ENCODE data around the gene ZFYVE26. TPM values are rescaled to one million over a fixed set of nuclear protein-coding genes. Genes with fewer than 3 reads are reported as not detected.
"Not testable (repeated sequence)": the region's sequence is repeated elsewhere in the genome, so short reads cannot be mapped to it uniquely, and the experiment has no call there.

ZFYVE26 gene
- 13.0 and 18.5 TPM in 2 replicates for total RNA-seq (2014; rRNA removed)
- polyA plus RNA-seq (2012), result 7.8 TPM

GRCh38 chr14:67816326-67817002 is at the start of gene ZFYVE26:
Gene ZFYVE26, minus strand, starts transcription at chr14:67816590. Its CDS starts 627 bp downstream, at chr14:67815963.
- DNase-seq (ENCODE audit: low read depth), result peak; percentile 94

- no peak for DNase-seq (ENCODE audit: low read depth)
Measured at GRCh38 chr14:67863223-67863622, 46.8 kb upstream of the ZFYVE26 start.

DNA sequence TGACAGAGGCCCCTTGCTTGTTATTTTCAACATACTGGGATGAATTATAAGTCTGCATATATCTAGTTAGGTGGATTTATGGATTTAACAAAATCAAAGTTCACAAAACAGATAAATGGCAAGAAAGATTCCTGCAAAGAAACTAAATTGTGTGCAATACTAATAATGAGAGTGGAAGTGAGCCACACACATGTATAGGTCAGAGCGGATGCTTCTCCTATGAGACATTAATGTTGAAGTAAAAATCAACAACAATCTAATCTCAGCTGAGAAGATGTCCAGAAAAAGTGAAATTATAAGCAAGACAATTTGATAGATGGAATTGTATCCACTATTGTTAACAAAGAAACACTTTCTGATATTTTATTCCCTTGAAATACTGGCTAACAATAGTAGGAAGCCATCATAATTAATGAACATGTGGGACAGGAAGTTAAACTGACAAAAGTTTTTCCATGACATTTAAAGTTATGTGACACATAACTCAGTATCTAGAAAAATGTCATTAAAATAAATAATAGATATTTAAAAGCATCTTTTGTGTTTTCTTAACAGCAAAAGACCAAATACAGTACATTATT is 42.9 kb upstream of the ZFYVE26 start:
- DNase-seq (ENCODE audit: low read depth), result no peak

DNA sequence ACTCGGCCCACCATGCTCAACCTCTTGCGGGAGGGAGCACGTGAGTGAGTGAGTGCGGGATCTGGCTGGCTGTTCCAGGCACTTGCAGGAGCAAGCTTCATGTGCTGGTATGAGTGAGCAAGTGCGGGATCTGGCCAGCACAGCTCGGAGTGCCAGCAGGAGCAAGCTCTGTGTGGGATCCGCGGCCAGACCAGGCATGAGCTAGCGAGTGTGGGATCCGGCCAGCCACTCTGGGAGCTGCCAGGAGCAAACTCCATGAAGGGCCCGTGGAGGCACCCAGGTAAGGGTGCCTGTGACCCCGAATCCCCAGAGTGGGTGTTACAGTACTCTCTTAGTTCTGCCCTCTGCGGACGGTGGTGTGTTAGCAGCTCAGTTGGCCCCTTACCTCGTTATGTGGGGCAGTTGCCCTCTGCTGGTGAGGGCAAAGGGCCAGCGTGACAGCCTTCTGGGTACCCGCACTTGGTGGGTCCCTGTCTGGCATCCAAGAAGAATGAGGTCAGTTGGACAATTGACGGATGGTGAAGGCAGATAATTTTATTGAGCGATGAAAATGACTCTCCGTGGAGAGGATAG is 41.5 kb upstream of the ZFYVE26 start:
- DNase-seq (ENCODE audit: low read depth), result no peak

DNA sequence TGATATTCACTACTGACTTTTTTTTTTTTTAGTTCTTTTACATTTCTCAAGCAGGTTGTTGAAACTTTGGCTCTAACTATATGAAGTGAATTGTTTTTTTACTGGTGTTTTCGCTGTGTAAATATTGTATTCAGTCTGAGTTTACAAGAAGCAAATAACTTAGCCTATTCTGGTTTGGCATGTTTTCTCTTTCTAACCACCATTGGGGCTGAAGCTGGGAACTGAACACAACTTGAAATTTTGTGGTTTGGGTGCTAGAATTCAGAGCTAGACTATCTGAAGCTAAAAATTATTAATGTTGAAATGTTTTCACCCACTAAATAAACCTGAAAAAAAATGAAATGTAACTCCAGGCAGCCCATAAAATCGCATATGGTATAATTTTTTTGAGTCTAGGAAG is 40.4 kb upstream of the ZFYVE26 start:
- DNase-seq (ENCODE audit: low read depth), result peak; percentile 20

- no peak for DNase-seq (ENCODE audit: low read depth)
Measured at GRCh38 chr14:67853715-67854114, 37.3 kb upstream of the ZFYVE26 start.

GRCh38 chr14:67852926-67853604 is 36.7 kb upstream of the ZFYVE26 start:
- DNase-seq (ENCODE audit: low read depth), result no peak

DNA sequence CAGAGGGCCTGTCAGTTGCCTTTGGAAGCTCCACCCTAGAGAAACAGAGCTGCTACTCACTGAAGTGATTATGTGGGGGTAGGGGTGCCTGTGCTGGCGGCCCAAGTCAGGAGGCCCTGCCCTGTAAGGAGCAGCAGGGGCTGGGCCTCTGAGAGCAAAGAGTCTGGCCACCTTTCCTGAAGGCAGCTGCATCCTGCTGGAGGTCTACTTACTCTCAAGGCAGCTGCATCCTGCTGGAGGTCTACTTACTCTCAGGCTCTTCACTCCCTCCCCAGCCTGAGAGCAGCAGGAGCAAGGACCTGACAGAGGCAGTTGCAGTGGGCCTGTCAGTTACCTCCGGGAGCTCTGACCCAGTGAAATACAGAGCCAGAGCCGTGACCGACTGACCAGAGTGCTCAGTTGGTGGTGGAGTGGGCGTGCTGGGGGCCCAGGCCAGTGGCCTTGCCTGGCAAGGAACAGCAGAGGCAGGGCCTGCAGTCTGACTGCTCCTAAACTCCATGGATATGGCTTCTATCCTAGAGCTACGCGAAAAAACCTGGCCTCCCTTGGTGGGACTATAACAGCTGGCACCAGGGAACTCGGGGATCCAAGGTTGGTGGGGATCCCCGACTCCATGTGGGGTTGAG is 35.5 kb upstream of the ZFYVE26 start:
- DNase-seq (ENCODE audit: low read depth), result peak; percentile 2

GRCh38 chr14:67850066-67850830 is 33.9 kb upstream of the ZFYVE26 start:
- DNase-seq (ENCODE audit: low read depth), result no peak

GRCh38 chr14:67846029-67846610 is 29.7 kb upstream of the ZFYVE26 start:
- no peak for DNase-seq (ENCODE audit: low read depth)

- DNase-seq (ENCODE audit: low read depth), result peak; percentile 71
Measured at GRCh38 chr14:67837011-67837624, 20.7 kb upstream of the ZFYVE26 start.

DNA sequence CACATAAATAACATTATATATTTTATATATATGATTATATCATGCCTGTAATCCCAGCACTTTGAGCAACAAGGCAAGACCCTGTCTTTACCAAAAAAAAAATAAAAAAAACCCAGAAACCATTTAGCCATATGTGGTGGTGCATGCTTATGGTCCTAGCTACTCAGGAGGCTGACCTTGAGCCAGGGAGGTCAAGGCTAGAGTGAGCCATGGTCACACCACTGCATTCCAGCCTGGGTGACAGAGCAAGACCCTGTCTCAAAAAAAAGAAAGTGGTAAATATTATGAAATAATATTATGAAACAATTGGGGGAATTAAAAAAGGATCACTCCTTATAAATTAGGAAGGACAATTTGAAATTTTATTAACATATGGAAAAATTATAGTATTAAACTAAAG is 19.2 kb upstream of the ZFYVE26 start:
- DNase-seq (ENCODE audit: low read depth), result no peak

DNA sequence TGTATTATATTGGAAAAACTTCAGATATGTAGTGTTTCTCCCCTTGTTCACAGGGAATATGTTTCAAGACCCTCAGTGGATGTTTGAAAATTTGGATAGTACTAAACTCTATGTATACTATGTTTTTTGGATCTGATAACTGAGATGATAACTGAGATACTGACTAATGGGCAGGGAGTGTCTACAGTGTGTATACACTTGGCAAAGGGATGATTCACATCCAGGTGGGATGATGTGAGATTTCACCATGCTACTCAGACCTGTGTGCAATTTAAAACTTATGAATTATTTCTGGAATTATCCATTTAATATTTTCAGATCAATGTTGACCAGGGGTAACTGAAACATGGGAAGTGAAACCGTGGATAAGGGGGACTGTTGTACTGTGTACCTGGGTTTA is 17.0 kb upstream of the ZFYVE26 start:
- DNase-seq (ENCODE audit: low read depth), result no peak

DNA sequence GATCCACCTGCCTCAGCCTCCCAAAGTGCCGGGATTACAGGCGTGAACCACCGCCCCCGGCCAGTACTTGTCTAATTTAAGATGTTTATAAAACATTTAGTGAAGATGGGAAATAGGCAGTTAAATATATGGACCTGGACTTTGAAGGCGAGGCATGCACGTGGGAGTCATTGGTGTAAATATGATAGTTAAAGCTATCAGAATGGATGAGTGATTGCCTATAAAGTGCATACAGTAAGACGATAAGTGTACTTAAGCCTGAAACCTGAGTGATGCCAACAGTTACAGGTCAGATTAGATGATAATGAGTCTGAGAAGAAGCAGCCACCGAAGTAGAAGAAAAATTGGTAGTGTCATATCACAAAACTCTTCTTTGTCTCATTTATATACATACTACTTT is 14.7 kb upstream of the ZFYVE26 start:
- no peak for DNase-seq (ENCODE audit: low read depth)

DNA sequence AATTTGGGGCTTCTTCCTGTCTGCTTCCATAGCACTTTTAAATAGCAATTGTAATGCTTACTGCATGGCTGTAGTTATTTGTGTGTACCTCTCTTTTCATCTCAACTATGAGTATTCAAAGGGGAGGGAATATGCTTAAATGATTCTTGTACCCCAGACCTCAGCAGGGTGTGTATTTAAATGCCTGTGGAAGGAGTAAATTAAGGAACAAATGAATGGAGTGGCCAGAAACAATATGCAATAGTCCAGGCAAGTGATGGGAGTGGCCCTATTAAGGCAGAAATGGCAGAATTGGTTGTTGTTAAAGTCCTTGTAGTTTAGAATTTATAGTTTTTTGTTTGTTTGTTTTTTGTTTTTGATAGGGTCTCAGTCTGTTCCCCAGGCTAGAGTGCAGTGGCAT is 4.7 kb upstream of the ZFYVE26 start:
- DNase-seq (ENCODE audit: low read depth), result no peak

DNA sequence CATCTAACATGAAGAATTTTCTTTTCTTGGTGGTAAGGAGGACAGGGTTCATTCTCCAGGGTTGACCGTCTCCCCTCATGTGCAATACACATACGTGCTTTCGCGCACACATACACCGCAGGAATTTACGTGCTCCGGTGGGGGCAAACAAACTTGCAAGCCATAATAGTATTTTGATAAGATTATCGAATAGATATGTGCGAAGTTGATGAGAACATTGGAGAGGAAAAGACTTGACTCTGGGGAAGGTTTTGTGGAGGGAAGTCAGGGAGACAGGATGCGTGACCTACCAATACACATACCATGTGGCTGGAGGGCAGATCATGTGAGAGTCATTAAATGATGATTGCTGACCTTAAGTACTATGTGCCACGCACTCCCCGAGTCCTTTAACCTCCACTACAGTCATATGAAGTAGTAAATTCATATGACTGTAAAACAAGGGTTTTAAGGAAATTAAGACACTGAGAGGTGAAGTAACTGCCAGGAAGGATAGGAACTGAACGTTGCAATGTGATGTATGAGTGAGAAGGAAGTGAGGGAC is 4.1 kb upstream of the ZFYVE26 start:
- peak; percentile 27 for DNase-seq (ENCODE audit: low read depth)

DNA sequence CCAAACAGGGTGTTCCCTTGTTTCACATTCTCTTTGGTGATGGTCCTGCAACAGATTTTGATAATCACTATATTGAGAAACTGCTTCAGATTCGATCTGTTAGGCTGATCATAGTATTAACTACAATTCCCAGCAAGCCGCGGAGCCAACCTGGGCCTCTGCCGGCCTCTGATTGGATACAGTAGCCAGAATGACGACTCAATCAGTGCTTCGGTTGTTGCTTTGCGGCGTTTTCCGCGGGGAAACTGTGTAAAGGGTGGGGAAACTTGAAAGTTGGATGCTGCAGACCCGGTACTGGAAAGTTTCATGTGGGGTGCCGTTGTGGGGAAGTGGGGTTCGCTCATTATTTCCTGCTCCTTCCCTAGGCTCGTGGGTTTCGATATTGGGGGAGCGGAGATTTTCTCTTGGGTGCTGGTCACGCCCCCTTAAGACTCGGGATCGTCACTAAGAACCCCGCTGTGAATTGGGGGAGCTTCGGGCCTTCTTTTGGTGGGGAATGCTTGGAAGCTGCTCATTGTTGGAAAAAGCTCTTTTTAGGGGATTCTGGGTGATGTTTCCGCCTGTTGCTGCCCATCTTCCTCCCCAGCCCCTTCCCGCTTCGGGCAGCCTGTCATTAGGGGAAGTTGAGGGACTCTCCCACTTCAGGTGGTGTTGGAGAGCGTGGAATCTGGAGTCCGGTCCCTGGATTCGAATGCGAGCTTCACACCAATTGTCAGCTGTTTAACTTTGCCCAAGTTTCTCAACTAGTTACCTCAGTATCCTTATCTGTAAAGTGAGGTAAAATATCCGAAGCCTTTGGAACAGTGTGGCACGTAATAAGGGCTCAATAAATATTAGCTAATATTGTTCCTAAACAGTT is 3.4 kb upstream of the ZFYVE26 start, which contains the start of gene RAD51B:
Gene RAD51B, plus strand, starts transcription at position 217 of the 859 bp plus-strand sequence.
- DNase-seq (ENCODE audit: low read depth), result peak; percentile 80

GRCh38 chr14:67818476-67818875 is 2.1 kb upstream of the ZFYVE26 start:
- not testable (repeated sequence) for DNase-seq (ENCODE audit: low read depth)
